Measurements from ENCODE around the gene ZNF124.

DNA sequence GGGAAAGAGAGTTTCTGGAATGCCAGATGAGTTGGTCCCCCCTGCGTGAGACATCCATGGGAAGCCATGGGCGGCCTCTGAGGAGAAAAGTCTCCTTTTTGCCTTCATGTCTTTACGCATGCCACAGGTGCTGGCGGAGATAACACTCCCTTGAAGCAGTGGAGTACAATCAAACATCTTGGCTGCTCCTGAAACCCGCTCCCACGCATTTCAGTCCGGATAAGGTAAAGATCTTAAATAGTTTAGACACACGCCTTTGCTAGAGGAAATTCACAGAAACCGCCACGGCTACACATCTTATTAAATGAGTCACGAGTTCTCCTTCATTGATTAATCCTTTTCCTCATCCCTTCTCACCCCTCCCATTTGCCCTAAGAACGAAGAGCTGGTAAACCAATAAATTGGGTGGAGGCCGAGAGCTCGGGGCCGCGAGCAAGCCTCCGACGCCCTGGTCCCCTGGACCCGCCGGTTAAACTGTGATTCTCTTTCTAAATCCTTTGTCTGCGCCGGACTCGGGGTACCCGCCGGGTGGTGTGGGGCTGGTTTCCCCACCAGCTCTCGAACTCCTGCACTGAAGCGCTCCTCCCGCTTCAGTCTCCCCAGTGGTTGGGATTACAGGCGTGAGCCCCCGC, 61.1 kb downstream of the ZNF124 start:
- no peak for TF ChIP-seq POLR2A (IDR thresholded peaks at IDR 0.05)
- no peak for TF ChIP-seq POLR2AphosphoS5 (IDR thresholded peaks at IDR 0.05)
